H1 (cell line): ENCODE measurements around the gene USH1C. TPM values are rescaled to one million over a fixed set of nuclear protein-coding genes. Genes with fewer than 3 reads are reported as not detected.

ENCODE experiments used
- BCL11A ChIP-seq, 2 experiments: IDR thresholded peaks; one replicate each; pipeline ENCODE4 v1.6.1; 2011; ENCODE audit warnings: low read depth in 2 of 2, low read length in 2 of 2, mild to moderate bottlenecking in 2 of 2
- RXRA ChIP-seq: IDR thresholded peaks from 2 replicates; pipeline ENCODE4 v1.6.1; 2011; ENCODE audit warnings: low read depth, mild to moderate bottlenecking, low read length, moderate library complexity; ENCODE audit not compliant: insufficient read depth
- polyA plus RNA-seq, 7 experiments: library from polyadenylated mRNA; depleted of rRNA in 3 of 7; stranded (reverse) in 5 of 7; unstranded in 2 of 7; fragments of >200 nt in 5 of 7; fragments of 200-250 nt in 2 of 7; gene quantifications; 1 replicate in 5 of 7; 2 replicates in 1 of 7; 4 replicates in 1 of 7; pipeline versions ENCODE4 v1.2.1 to v1.2.3, GENCODE V29; 2011 to 2013; ENCODE audit warnings: missing spikeins in 2 of 7, mixed read lengths in 2 of 7
- total RNA-seq: library from RNA; stranded (reverse); fragmentation: NEBNext Ultra II Directional; extraction: Animal tissue kit (Norgen Biotek cat#: 25700); gene quantifications from 2 replicates; pipeline ENCODE4 v1.2.1, GENCODE V29; 2021

The USH1C gene
- total and polyA plus RNA-seq, 2 of the 8 experiments (the other 6 are each of a cell fraction or from before 2014, with no cell fraction given), result 1.3 to 1.6 TPM

GRCh38 chr11:17478070-17478469 lies 66.1 kb downstream of the USH1C start (continued):
- TF ChIP-seq RXRA (no peak), BCL11A (IDR thresholded peaks at IDR 0.05; ENCODE audit: low read depth in 2 of 2, low read length in 2 of 2) (no peak)
